Measurements from ENCODE around the gene LTBP2. TPM values are rescaled to one million over a fixed set of nuclear protein-coding genes. Genes with fewer than 3 reads are reported as not detected.

Gene LTBP2
- total and polyA plus RNA-seq, 8 donors, result 2.9 to 36.2 (median 7.9) TPM

- 84 to 90% (median 90%) methylated on average over 18 to 20 of the region's 20 CpGs for WGBS, 5 donors
- DNase-seq, result peak in 1 of 2 donors; percentile 15
- intact Hi-C loops (cut with DNase I; ENCODE audit: low total_unique reads), result loop anchor here (5.0 kb wide), 1 partner anchor 107 kb away; the partner anchor contains the start of gene LTBP2
Observed at GRCh38 chr14:74504874-74505720, 106.9 kb downstream of the LTBP2 start.

GRCh38 chr14:74504412-74504811 lies 107.6 kb downstream of the LTBP2 start:
- WGBS, 5 donors, result 76 to 86% (median 82%) methylated on average over 4 of the region's 4 CpGs
- Histone ChIP-seq H3K36me3 (peaks cover 0 to 69% (median 29%) of the 10 kb centered on the region in 4 donors), H3K9me3 (no peaks in the 10 kb centered on the region), H3K4me1 (peaks cover 0 to 14% (median 8%) of the 10 kb centered on the region in 4 donors), H3K27ac (no peak overlapping the region), H3K27me3 (peaks cover 0 to 7% (median 0%) of the 10 kb centered on the region in 3 donors), H3K4me3 (no peak overlapping the region)
- intact Hi-C loops (cut with DNase I; ENCODE audit: low total_unique reads), result loop anchor here (5.0 kb wide), 1 partner anchor 108 kb away; the partner anchor contains the start of gene LTBP2
- peak in 1 of 2 donors; percentile 17 for DNase-seq
- TF ChIP-seq POLR2A (IDR thresholded peaks at IDR 0.05) (no peak), CTCF (IDR thresholded peaks at IDR 0.05) (no peak), POLR2AphosphoS5 (IDR thresholded peaks at IDR 0.05) (no peak), EP300 (IDR thresholded peaks at IDR 0.05) (no peak)

More at GRCh38 chr14:74504874-74505720, 106.9 kb downstream of the LTBP2 start:
- Histone ChIP-seq H3K4me1 (peaks cover 0 to 14% (median 8%) of the 10 kb centered on the region in 4 donors), H3K27ac (no peak overlapping the region), H3K4me3 (no peak overlapping the region), H3K27me3 (peaks cover 0 to 7% (median 0%) of the 10 kb centered on the region in 3 donors), H3K36me3 (peaks cover 0 to 66% (median 30%) of the 10 kb centered on the region in 4 donors), H3K9me3 (no peaks in the 10 kb centered on the region)
- no peak for TF ChIP-seq POLR2AphosphoS5 (IDR thresholded peaks at IDR 0.05)
- no peak for TF ChIP-seq CTCF (IDR thresholded peaks at IDR 0.05)
- TF ChIP-seq EP300 (IDR thresholded peaks at IDR 0.05), result no peak
- no peak for TF ChIP-seq POLR2A (IDR thresholded peaks at IDR 0.05)

GRCh38 chr14:74503938-74504335 lies 108.1 kb downstream of the LTBP2 start:
- DNase-seq, result no peak

More at GRCh38 chr14:74503938-74504335, 108.1 kb downstream of the LTBP2 start:
- Histone ChIP-seq H3K4me3 (no peak overlapping the region), H3K9me3 (no peaks in the 10 kb centered on the region), H3K36me3 (peaks cover 0 to 69% (median 29%) of the 10 kb centered on the region in 4 donors), H3K27me3 (peaks cover 0 to 5% (median 0%) of the 10 kb centered on the region in 3 donors), H3K4me1 (peaks cover 0 to 14% (median 8%) of the 10 kb centered on the region in 4 donors), H3K27ac (no peak overlapping the region)
- 92 to 95% (median 94%) methylated on average over 4 to 12 of the region's 12 CpGs for WGBS, 5 donors
- TF ChIP-seq CTCF (IDR thresholded peaks at IDR 0.05) (no peak), EP300 (IDR thresholded peaks at IDR 0.05) (no peak), POLR2AphosphoS5 (IDR thresholded peaks at IDR 0.05) (no peak)
- intact Hi-C loops (cut with DNase I; ENCODE audit: low total_unique reads), result loop anchor here (5.0 kb wide), 1 partner anchor 108 kb away; the partner anchor contains the start of gene LTBP2

Data from stomach (tissue), 9 donors.